ENCODE data around the gene GALNT5. TPM values are rescaled to one million over a fixed set of nuclear protein-coding genes. Genes with fewer than 3 reads are reported as not detected.

GALNT5 gene
- total RNA-seq, 1 experiment from 2014 or later, result 0.08 TPM

DNA sequence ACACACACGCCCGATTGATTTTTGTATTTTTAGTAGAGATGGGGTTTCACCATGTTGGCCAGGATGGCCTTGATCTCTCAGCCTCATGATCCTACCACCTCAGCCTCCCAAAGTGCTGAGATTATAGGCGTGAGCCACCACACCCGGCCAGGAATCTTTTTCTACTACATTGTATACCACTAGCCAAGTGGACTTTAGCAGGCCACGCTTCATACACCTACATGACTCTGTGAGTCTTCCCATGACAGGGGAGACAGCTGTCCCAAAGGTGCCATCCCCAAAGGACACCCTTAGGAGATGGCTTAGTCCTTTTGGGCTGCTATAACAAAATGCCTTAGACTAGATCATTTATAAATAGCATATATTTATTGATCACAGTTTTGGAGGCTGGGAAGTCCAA, 35.3 kb downstream of the GALNT5 start:
- intact Hi-C loops (cut with micrococcal nuclease; ENCODE audit: unreplicated experiment) (no loop called here), in situ Hi-C loops (cut with HindIII; ENCODE audit: low pct_unique_long_range_greater_than_20kb, low sequenced_read_pairs) (no loop called here)
- Histone ChIP-seq H3K27me3 (ENCODE audit: control insufficient read depth, insufficient read depth, low read length) (no peaks in the 10 kb centered on the region; the same call in 1 of the 2 replicates), H3K4me3 (ENCODE audit: low read depth in 2 of 2, low read length in 2 of 2) (no peak overlapping the region), H3K9me3 (ENCODE audit: control insufficient read depth, insufficient read depth, low read depth, low read length) (no peaks in the 10 kb centered on the region), H3K36me3 (ENCODE audit: control insufficient read depth, insufficient read depth, low read length) (no peaks in the 10 kb centered on the region), H3K27ac (ENCODE audit: low read length) (no peak overlapping the region), H3K4me1 (ENCODE audit: control insufficient read depth, insufficient read depth, low read length) (no peaks in the 10 kb centered on the region)
- TF ChIP-seq, protein P1, sequence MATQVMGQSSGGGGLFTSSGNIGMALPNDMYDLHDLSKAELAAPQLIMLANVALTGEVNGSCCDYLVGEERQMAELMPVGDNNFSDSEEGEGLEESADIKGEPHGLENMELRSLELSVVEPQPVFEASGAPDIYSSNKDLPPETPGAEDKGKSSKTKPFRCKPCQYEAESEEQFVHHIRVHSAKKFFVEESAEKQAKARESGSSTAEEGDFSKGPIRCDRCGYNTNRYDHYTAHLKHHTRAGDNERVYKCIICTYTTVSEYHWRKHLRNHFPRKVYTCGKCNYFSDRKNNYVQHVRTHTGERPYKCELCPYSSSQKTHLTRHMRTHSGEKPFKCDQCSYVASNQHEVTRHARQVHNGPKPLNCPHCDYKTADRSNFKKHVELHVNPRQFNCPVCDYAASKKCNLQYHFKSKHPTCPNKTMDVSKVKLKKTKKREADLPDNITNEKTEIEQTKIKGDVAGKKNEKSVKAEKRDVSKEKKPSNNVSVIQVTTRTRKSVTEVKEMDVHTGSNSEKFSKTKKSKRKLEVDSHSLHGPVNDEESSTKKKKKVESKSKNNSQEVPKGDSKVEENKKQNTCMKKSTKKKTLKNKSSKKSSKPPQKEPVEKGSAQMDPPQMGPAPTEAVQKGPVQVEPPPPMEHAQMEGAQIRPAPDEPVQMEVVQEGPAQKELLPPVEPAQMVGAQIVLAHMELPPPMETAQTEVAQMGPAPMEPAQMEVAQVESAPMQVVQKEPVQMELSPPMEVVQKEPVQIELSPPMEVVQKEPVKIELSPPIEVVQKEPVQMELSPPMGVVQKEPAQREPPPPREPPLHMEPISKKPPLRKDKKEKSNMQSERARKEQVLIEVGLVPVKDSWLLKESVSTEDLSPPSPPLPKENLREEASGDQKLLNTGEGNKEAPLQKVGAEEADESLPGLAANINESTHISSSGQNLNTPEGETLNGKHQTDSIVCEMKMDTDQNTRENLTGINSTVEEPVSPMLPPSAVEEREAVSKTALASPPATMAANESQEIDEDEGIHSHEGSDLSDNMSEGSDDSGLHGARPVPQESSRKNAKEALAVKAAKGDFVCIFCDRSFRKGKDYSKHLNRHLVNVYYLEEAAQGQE (IDR thresholded peaks at IDR 0.05; ENCODE audit: insufficient read depth in 1 of 2, low read depth in 2 of 2, low read length in 1 of 2), result no peak
- no peak for TF ChIP-seq TCF7L2 (IDR thresholded peaks at IDR 0.05; ENCODE audit: low read depth, low read length)
- TF ChIP-seq, protein P2, sequence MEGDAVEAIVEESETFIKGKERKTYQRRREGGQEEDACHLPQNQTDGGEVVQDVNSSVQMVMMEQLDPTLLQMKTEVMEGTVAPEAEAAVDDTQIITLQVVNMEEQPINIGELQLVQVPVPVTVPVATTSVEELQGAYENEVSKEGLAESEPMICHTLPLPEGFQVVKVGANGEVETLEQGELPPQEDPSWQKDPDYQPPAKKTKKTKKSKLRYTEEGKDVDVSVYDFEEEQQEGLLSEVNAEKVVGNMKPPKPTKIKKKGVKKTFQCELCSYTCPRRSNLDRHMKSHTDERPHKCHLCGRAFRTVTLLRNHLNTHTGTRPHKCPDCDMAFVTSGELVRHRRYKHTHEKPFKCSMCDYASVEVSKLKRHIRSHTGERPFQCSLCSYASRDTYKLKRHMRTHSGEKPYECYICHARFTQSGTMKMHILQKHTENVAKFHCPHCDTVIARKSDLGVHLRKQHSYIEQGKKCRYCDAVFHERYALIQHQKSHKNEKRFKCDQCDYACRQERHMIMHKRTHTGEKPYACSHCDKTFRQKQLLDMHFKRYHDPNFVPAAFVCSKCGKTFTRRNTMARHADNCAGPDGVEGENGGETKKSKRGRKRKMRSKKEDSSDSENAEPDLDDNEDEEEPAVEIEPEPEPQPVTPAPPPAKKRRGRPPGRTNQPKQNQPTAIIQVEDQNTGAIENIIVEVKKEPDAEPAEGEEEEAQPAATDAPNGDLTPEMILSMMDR (IDR thresholded peaks at IDR 0.05), result no peak
- TF ChIP-seq SIN3A (IDR thresholded peaks at IDR 0.05; ENCODE audit: borderline replicate concordance, insufficient read depth, low read depth, low read length), result no peak
- no peak for TF ChIP-seq POLR2AphosphoS5 (IDR thresholded peaks at IDR 0.05; ENCODE audit: low read depth, low read length)
- no peak for DNase-seq (ENCODE audit: low read depth, low spot score)
- no peak for ATAC-seq
- POLR2A ChIA-PET, result no interaction called here
- CTCF ChIA-PET, result no interaction called here
- BruUV-seq (replicated peaks), result no TSS peak

DNA sequence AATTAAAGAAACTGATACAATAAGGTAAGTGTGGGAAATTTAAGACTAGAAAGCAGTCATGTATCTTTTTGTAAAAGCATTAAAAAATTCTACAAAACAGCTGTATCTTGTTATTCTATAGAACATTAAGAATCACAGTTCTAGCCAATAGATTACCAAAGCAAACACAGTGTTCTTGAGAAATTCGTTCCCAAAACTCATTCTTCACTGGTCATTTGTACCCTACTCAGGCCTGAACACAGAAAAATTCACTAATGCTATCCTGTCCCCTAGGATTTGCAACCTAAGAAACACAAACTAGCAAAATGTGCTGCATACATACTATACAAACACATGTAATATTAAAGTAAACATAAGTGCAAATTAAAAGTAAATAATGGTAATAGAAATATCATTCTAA, 39.0 kb downstream of the GALNT5 start:
- DNase-seq (ENCODE audit: low read depth, low spot score) (no peak), ATAC-seq (no peak)
- in situ Hi-C loops (cut with HindIII; ENCODE audit: low pct_unique_long_range_greater_than_20kb, low sequenced_read_pairs) (no loop called here), intact Hi-C loops (cut with micrococcal nuclease; ENCODE audit: unreplicated experiment) (no loop called here)
- no peaks in the 10 kb centered on the region for H3K4me1 ChIP-seq (ENCODE audit: control insufficient read depth, insufficient read depth, low read length)
- no peaks in the 10 kb centered on the region for H3K36me3 ChIP-seq (ENCODE audit: control insufficient read depth, insufficient read depth, low read length)
- TF ChIP-seq SIN3A (IDR thresholded peaks at IDR 0.05; ENCODE audit: borderline replicate concordance, insufficient read depth, low read depth, low read length), result no peak
- TF ChIP-seq, protein P1 (IDR thresholded peaks at IDR 0.05; ENCODE audit: insufficient read depth in 1 of 2, low read depth in 2 of 2, low read length in 1 of 2), result no peak
- no peak for TF ChIP-seq TCF7L2 (IDR thresholded peaks at IDR 0.05; ENCODE audit: low read depth, low read length)
- TF ChIP-seq, protein P2 (IDR thresholded peaks at IDR 0.05), result no peak
- no peak for TF ChIP-seq POLR2AphosphoS5 (IDR thresholded peaks at IDR 0.05; ENCODE audit: low read depth, low read length)
- no peak overlapping the region for H3K27ac ChIP-seq (ENCODE audit: low read length)
- H3K27me3 ChIP-seq (ENCODE audit: control insufficient read depth, insufficient read depth, low read length), result no peaks in the 10 kb centered on the region; the same call in 1 of the 2 replicates
- H3K9me3 ChIP-seq (ENCODE audit: control insufficient read depth, insufficient read depth, low read depth, low read length), result no peaks in the 10 kb centered on the region
- no TSS peak for BruUV-seq (replicated peaks)
- H3K4me3 ChIP-seq (ENCODE audit: low read depth in 2 of 2, low read length in 2 of 2), result no peak overlapping the region
- CTCF ChIA-PET, result no interaction called here
- POLR2A ChIA-PET, result no interaction called here

All from Panc1 (cell line).